NCI-H1417 (cell line): ENCODE results near the gene TMBIM6.
"Not testable (repeated sequence)": the region's sequence is repeated elsewhere in the genome, so short reads cannot be mapped to it uniquely, and the experiment has no call there.

Experiments used
- DNase-seq, 3 experiments: peaks; one replicate each; lab custom pipeline; 2025; lab: John Stamatoyannopoulos, UW

Gene TMBIM6

GRCh38 chr12:49776858-49777257, 35.5 kb downstream of the TMBIM6 start:
- DNase-seq, result no peak

- no peak for DNase-seq
These were observed 36.0 kb downstream of the TMBIM6 start for GRCh38 chr12:49777341-49777740.

- peak; percentile 22 to 60 (median 23) for DNase-seq
These were observed 36.7 kb downstream of the TMBIM6 start for GRCh38 chr12:49777800-49778748.

DNA sequence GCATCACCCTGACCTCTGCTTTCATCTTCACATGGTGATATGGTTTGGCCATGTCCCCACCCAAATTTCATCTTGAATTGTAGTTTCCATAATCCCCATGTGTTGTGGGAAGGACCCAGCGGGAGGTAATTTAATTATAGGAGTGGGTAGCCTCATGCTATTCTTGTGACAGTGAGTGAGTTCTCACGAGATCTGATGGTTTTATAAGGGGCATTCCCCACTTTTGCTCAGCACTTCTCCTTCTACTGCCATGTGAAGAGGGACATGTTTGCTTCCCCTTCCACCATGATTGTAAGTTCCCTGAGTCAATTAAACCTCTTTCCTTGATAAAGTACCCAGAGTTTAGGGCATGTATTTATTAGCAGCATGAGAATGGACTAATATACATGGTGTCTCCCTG, 38.2 kb downstream of the TMBIM6 start:
- peak in 1 of 3 experiments; percentile 13 for DNase-seq

DNA sequence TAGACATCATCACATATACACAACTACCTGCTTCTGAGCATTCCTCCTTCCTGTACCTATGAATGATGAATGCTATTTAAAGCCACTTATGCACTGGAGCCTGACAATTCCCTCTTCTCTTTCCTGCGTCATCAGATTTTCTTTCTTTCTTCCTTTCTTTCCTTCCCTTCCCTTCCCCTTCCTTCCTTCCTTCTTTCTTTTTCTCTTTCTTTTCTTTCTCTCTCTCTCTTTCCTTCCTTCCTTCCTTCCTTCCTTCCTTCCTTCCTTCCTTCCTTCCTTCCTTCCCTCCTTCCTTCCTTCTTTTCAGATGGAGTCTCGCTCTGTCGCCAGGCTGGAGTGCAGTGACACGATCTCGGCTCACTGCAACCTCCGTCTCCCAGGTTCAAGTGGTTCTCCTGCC, 39.6 kb downstream of the TMBIM6 start:
- not testable (repeated sequence) for DNase-seq

DNA sequence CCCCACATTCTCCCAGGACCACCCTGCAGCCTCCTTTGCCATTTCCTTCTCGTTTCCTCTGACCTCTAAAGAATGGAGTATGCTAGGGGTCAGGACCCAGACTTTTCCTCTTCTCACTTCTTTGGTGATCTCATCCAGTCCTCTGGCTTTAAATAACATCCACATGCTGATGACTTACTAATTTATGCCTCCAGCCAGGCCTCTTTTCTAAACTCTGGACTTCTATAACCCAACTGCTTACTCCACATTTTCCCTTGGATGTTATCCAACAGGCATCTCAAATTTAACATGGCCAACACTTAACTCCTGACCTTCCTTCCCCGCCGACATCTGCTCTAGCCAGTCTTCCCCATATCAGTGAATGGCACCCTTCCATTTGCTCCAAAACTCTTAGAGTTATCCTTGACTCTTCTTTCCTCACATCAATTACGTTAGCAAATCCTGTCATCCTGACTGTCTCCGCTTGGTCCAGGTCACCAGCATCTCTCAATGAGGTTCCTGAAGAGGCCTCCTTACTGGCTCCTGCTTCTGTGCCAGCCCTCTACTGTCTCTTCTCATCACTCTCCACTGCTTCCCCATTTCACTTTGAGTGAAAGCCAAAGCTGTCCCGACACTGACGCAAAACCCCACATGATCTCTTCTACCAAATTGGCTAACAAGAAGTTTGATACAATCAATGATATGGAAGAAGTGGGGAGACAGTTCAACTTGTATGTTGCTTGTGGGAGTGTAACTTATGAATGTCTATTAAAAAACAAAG, 42.7 kb downstream of the TMBIM6 start:
- no peak for DNase-seq

- no peak for DNase-seq
These were observed 43.5 kb downstream of the TMBIM6 start for GRCh38 chr12:49784756-49785409.

- DNase-seq, result no peak
These were observed 46.3 kb downstream of the TMBIM6 start for GRCh38 chr12:49787672-49788071.

DNA sequence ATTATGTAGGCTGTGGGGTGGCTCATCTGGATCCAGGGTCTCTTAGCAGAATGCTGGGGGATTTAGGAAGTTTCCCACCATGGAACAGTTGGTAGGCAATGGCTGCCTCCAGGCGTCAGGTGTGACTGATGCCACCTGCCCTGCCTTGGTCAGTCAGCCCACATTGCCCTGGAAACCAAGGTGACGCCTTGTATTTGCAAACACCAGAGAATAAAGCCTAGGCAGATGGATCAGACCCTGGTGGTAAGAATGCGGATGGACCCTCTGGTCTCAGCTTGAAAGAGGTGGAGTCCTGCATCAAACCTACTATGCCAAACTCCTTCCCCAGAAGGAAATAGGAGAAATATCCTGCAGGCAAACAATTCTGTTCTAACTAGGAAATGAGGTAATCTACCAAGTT, 48.6 kb downstream of the TMBIM6 start:
- DNase-seq, result peak in 1 of 3 experiments; percentile 55

DNA sequence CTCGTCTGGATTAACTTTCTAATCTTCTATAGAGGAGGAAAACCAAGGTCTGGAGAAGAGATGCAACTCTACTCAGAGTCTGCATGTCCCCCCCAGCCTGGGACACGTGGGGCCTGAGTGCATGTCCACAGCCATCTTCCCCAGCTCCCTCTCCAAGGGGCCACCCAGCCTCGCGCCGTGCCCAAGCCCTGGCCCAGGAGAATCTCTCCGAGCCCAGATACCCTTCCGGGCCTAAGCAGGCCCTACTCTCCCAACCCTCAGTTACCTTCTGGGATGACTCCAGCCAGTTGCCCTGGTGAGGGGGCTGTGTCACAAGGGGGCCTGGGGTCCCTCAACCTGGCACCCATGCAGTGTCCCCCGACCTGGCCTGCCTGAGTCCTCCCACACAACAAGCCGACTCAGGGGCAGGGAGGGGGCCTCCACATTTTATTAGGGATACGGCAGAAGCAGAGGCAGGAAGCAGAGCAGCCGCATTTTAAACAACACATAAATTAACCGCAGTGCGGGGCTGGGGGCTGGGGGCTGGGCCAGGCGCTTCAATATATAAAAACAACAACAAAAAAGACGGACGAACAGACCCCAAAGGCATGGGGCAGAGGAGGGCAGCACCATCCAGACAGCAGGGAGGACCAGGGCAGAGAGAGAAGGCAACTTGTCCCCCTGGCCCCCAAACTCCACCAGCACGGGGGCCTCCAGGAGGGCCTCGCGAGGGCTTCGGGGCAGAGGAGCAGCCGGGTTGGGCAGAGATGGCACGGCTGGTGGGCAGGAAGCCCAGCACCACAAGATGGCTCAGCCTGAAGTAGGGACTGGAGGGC, 49.6 kb downstream of the TMBIM6 start:
- no peak for DNase-seq

DNA sequence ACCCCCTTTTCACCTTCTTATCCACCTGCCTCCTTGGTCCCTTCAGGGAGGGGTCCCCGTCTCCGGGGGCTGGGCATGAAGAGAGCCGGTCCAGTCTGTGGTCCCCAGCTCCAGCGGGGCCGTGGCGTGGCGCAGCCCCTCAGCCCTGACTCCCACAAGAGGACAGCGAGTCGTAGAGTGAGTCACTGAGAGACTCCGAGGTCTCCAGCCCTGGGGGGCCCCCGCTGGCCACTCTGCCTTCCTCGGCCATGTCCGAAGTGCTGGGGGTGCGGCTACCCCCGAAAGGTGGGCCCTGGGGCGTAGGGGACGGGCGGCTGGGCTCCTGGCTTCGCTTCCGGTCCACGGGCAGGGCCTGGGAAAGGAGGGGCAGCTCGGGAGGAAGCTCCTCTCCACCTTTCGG, 50.3 kb downstream of the TMBIM6 start:
- DNase-seq, result no peak

DNA sequence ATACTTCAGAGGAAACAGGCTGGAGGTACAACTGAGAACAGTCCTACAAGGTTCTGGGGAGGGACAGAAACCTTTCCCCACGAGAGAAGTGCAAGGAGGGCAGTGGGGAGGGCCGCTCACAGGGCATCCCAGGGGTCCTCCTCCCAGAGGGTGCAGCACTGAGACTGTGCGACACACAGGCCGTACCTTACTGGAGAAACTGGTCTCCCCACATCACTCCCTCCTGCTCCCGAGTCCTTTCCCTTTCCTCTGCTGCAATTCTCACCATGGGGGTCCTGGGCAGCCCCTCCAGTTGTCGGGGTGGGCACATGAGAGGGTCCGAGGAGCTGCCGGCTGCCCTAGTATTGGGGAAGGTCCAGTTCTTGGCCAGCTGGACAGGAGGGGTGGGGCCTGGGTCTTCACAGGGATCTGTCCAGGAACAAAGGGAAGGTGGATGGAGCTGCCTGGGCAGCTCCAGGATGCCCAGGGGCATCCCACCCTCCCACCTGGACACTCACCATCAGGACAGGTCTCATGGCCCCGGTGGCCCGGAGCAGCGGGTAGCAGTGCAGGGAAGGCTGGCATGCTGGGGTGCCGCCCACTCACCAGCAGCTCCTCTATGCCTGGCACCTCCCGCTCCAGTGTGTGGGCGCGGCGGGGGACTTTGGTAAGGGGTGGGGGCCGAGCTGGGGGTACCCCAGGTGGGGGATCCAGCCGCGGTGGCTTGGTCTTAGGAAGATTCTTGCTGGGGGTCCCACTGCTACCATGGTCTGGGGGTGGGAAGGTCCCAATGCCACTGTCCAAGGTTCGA, 51.0 kb downstream of the TMBIM6 start:
- DNase-seq, result no peak

- no peak for DNase-seq
These were observed 51.7 kb downstream of the TMBIM6 start for GRCh38 chr12:49792976-49793580.

DNA sequence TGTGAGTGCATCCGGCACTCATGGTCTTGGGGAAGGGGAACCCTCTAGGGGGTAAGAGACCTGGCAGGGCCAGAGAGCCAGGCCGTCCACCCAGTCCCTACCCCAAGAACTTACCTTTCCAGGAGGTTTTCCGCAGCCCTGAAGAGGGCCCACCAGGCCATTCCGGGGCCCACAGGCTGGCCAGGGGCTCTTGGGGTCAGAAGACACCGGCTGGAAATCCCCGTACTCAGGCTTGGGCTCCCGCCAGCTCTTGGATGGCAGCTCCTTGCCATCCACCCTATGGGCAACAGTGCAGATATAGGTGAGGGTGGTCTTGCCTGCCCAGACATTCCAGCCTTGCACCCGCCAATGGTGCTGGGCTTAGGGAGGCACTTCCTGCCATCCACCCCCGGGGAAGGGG, 52.3 kb downstream of the TMBIM6 start:
- DNase-seq, result no peak

DNA sequence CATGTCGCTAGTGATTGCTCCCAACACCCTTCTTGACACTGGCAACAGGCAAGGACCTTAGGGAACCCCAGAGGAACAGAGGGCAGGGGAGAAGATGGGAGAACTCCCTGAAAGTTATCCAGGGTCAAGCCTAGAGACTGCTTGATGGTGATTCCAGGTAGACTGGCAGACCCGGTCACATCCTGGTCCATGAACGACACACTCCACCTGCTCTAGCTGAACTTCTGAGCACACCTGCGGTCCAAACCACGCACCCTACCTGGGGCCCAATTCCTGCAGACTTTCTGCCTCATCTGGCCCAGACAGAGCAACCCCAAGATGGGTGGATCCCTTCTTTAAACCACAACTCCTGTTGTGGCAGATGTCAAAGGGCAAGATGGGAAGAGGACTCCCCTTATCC, 52.7 kb downstream of the TMBIM6 start:
- DNase-seq, result no peak

DNA sequence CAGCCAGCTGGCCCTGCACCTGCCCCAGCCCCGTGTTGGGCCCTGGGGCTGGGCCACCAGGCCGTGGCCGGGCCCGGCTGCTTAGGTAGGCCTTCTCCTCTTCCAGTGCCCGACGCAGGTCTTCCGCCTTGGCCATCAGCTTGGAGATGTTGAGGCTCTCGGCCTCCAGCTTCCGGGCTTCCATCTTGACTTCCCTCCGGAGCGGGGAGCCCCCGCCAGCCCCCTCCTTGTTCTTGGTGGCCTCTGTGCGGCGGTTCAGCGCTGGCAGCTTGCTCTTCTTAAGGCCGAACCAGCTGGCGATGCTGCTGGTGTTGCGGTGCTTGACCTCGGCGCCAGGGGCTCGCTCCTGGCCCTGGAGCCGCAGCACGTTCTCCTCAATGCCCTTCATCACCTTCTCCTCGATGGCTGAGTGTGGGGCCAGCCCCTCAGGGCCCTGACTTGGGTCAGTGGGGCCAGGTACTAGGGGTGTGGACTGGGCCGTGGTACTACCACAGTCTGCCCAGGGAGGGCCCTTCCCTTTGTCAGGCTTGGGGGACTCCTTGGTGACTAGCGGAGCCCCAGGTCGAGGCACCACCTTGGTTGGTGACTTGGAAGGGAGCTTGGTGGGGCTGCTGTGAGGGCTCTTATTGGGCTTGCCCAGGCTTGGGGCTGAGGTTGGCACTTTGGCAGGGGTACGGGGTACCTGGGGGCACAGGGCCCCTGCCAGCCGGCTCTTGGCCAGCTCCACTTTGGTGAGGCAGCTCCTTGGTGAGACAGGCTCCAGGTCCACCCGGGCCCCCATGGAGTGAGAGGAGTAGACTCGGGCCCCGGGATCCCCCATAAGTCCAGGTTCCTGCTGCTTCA, 53.7 kb downstream of the TMBIM6 start:
- DNase-seq, result no peak

GRCh38 chr12:49795654-49796105, 54.3 kb downstream of the TMBIM6 start:
- DNase-seq, result no peak

- no peak for DNase-seq
These were observed 54.8 kb downstream of the TMBIM6 start for GRCh38 chr12:49796155-49796554.
